Activated naive CD4-positive, alpha-beta T cell treated with anti-CD3 and anti-CD28 coated beads, Interleukin-2, amount 50 U/mL, for 72 hours (primary cell): ENCODE data around the gene TBL2. TPM values are rescaled to one million over a fixed set of nuclear protein-coding genes. Genes with fewer than 3 reads are reported as not detected.
"Not testable (repeated sequence)": the region's sequence is repeated elsewhere in the genome, so short reads cannot be mapped to it uniquely, and the experiment has no call there.

Source experiments
- ATAC-seq, 2 donors: fragments of 150-1000 bp; cut with Tn5 transposase; 2 replicates each; pipeline ENCODE4 v1.10.0; 2021; ENCODE audit warnings: mild to moderate bottlenecking in 2 of 2, moderate library complexity in 2 of 2
- DNase-seq, 2 donors: peaks; one replicate each; pipeline ENCODE4 v3.0.0; 2021 to 2022; ENCODE audit warnings: low spot score in 2 of 2
- H3K27ac Mint-ChIP-seq, 2 donors: one replicate each; pipeline ENCODE4 v1.8.0; 2022; ENCODE audit warnings: mild to moderate bottlenecking in 2 of 2, mixed read lengths in 2 of 2
- H3K36me3 Mint-ChIP-seq, 2 donors: one replicate each; pipeline ENCODE4 v1.8.0; 2022; ENCODE audit warnings: mixed read lengths in 2 of 2
- H3K9me3 Mint-ChIP-seq, 2 donors: one replicate each; pipeline ENCODE4 v1.8.0; 2022; ENCODE audit warnings: mixed read lengths in 2 of 2
- total RNA-seq, 2 donors: library from RNA; stranded (reverse); gene quantifications; one replicate each; pipeline ENCODE4 v1.2.3, GENCODE V29; 2022

Gene TBL2
- total RNA-seq, 2 donors from 2014 or later: 33.3 to 35.2 TPM

GRCh38 chr7:73526158-73526494, 52.3 kb downstream of the TBL2 start:
- ATAC-seq, DNase-seq, H3K9me3 Mint-ChIP-seq, H3K36me3 Mint-ChIP-seq: not testable (repeated sequence)
- peak overlapping the region in 1 of 2 donors; percentile 72 for H3K27ac Mint-ChIP-seq

- peak within 1 kb of the TSS; percentile 88 to 99 for H3K27ac Mint-ChIP-seq
- peak; percentile 95 to 98 for DNase-seq
- H3K36me3 Mint-ChIP-seq: peaks cover 26 to 37% of the 10 kb centered on the region in 2 donors
- no peaks in the 10 kb centered on the region for H3K9me3 Mint-ChIP-seq
- ATAC-seq: peak; percentile 94 to 95
Measured at GRCh38 chr7:73522105-73522872, 56.1 kb downstream of the TBL2 start, which contains the start of gene BAZ1B. BAZ1B (minus strand) TSS chr7:73522293; CDS start chr7:73521933, 360 bp downstream.

- H3K27ac Mint-ChIP-seq: peak overlapping the region in 1 of 2 donors; percentile 88
- DNase-seq: peak in 1 of 2 donors; percentile 59
- ATAC-seq: peak; percentile 53 to 56
- H3K36me3 Mint-ChIP-seq: peaks cover 30 to 40% of the 10 kb centered on the region in 2 donors
- H3K9me3 Mint-ChIP-seq: no peaks in the 10 kb centered on the region
Measured at GRCh38 chr7:73521636-73522104, 56.7 kb downstream of the TBL2 start.

- no peaks in the 10 kb centered on the region for H3K9me3 Mint-ChIP-seq
- peaks cover 30 to 40% of the 10 kb centered on the region in 2 donors for H3K36me3 Mint-ChIP-seq
- ATAC-seq: no peak
- peak overlapping the region; percentile 74 to 95 for H3K27ac Mint-ChIP-seq
- DNase-seq: no peak
Measured at GRCh38 chr7:73520673-73521635, 57.4 kb downstream of the TBL2 start.

- DNase-seq (no peak), ATAC-seq (no peak)
- H3K36me3 Mint-ChIP-seq: peaks cover 32 to 43% of the 10 kb centered on the region in 2 donors
- H3K9me3 Mint-ChIP-seq: no peaks in the 10 kb centered on the region
- H3K27ac Mint-ChIP-seq: peak overlapping the region; percentile 74 to 95
Measured at GRCh38 chr7:73519867-73520672, 58.3 kb downstream of the TBL2 start.

- no peaks in the 10 kb centered on the region for H3K9me3 Mint-ChIP-seq
- H3K27ac Mint-ChIP-seq: no peak overlapping the region
- ATAC-seq (no peak), DNase-seq (no peak)
- H3K36me3 Mint-ChIP-seq: peaks cover 34 to 54% of the 10 kb centered on the region in 2 donors
Measured at GRCh38 chr7:73518470-73518869, 59.9 kb downstream of the TBL2 start.

Other genes with a start within 250 kb of the TBL2 start
- under 1 TPM; 0.09 to 0.23 TPM for gene FZD9, start 144.8 kb downstream of the TBL2 start, total RNA-seq
- 10 to 100 TPM; 76.0 to 90.8 TPM for gene BAZ1B, start 56.3 kb downstream of the TBL2 start, total RNA-seq
- gene BCL7B, start 20.9 kb downstream of the TBL2 start, total RNA-seq: 10 to 100 TPM; 51.5 to 60.1 TPM
- not detected for gene MLXIPL, start 45.9 kb upstream of the TBL2 start, total RNA-seq
- under 1 TPM in 1 of 2 donors, not detected in 1; 0.95 TPM for gene VPS37D, start 89.3 kb upstream of the TBL2 start, total RNA-seq
- 1 to 10 TPM; 3.7 to 7.5 TPM for gene DNAJC30, start 104.9 kb upstream of the TBL2 start, total RNA-seq
- 10 to 100 TPM; 91.8 to 97.9 TPM for gene BUD23, start 105.0 kb upstream of the TBL2 start, total RNA-seq
- gene STX1A, start 141.1 kb upstream of the TBL2 start, total RNA-seq: 10 to 100 TPM in 1 of 2 donors, 1 to 10 TPM in 1; 8.8 to 14.0 TPM
- 10 to 100 TPM; 17.3 to 18.1 TPM for gene ABHD11, start 160.2 kb upstream of the TBL2 start, total RNA-seq
- not detected for gene CLDN3, start 191.7 kb upstream of the TBL2 start, total RNA-seq